HS-27A (cell line): ENCODE results near the gene PELI3.

ENCODE experiments used
- DNase-seq: peaks from one replicate; pipeline ENCODE4 v3.0.0-alpha.2; 2012; ENCODE audit warnings: low read depth, missing footprints

PELI3 gene

DNA sequence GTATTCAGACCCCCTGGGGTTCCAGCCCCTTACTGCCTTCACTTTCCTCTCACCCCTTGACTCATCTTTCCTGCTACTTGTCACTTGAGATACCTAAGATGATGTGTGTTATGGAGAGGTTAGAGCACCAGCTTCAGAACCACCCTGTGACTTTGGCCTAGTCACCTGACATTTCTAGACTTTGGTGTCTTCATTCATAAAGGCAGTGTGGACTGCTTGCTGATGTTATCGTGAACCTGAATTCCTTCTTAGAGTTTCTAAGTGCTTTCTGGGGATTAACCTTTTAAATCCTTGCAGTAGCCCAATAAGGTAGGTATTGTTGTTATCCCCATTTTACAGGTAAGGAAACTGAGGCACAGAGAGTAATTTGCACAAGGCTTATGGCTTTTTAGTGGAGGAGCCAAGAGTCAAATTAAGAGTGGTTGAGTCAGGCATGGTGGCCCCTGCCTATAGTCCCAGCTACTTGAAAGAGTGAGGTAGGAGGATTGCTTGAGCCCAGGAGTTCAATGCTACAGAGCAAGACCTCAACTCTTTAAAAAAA is 38.6 kb downstream of the PELI3 start:
- no peak for DNase-seq

DNA sequence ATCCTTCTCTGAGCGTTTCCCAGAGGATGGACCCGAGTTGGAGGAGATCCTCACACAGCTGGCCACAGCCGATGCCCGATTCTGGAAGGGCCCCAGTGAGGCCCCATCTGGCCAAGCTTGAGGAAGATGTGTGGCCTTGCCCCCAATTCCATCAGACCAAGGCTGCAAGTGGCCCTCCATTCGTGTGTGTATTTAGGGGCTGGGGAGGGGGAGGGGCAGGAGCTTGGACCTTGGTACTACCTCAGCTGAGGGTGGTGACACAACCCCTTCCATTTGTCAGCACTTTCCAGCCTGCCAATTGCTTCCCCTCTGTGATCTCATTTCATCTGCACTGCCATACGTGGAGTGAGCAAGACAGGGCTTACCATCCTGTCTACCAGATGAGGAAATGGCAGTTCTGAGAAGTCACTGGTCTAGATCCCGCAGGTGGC is 42.4 kb downstream of the PELI3 start:
- no peak for DNase-seq

GRCh38 chr11:66510271-66510989 is 43.7 kb downstream of the PELI3 start, which contains the start of gene BBS1:
TSS of gene BBS1 (plus strand) at chr11:66510635. CDS start at chr11:66510660, 25 bp downstream.
- DNase-seq, result peak; percentile 62

GRCh38 chr11:66510990-66511339 is 44.3 kb downstream of the PELI3 start:
- no peak for DNase-seq

DNA sequence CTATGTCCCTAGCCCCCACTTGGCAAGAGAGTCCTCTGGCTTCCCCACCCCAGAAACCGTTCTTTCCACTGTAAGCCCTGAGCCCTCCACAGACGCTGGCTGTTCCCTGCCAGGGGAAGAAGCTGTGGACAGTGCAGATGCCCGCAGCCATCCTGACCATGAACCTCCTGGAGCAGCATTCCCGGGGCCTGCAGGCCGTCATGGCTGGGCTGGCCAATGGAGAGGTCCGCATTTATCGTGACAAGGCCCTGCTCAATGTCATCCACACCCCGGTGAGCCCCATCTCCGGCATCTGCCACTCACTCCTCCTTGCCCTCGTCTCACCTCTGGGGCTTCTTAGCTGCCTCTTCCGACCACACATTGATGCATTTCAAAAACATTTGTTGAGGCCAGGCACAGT is 56.9 kb downstream of the PELI3 start:
- DNase-seq, result no peak

GRCh38 chr11:66524304-66525040 is 57.8 kb downstream of the PELI3 start:
- no peak for DNase-seq
